ENCODE measurements around the gene JADE3.

- no peak for TF ChIP-seq CTCF (optimal IDR thresholded peaks at IDR 0.05 in 1 of 3, IDR thresholded peaks at IDR 0.05 in 1 of 3, conservative IDR thresholded peaks at IDR 0.05 in 1 of 3; ENCODE audit: extremely low read depth in 1 of 3, insufficient read depth in 2 of 3, low read length in 3 of 3)
- no peak for TF ChIP-seq EZH2 (IDR thresholded peaks at IDR 0.05; ENCODE audit: low read length)
These were observed 186.3 kb downstream of the JADE3 start for GRCh38 chrX:47098338-47099094.

All from keratinocyte (primary cell).